A673 (cell line): ENCODE results near the gene FMO5.

Source experiments
- EZH2 ChIP-seq: fragments of 200-600 bp; sonication (generic); IDR thresholded peaks from 2 replicates; pipeline ENCODE4 v1.6.1; 2017; ENCODE audit warnings: borderline replicate concordance, low read depth, mild to moderate bottlenecking, mixed read lengths, antibody characterized with exemption, low read length; ENCODE audit not compliant: poor library complexity, severe bottlenecking
- TF ChIP-seq, protein P1 (sequence below): fragments of 300-800, 200-600 bp; sonication (generic); conservative IDR thresholded peaks from 2 replicates; pipeline ENCODE4 v1.5.1; 2017; ENCODE audit warnings: low read depth, mild to moderate bottlenecking, antibody characterized with exemption, low read length, moderate library complexity, mixed read lengths

DNA sequence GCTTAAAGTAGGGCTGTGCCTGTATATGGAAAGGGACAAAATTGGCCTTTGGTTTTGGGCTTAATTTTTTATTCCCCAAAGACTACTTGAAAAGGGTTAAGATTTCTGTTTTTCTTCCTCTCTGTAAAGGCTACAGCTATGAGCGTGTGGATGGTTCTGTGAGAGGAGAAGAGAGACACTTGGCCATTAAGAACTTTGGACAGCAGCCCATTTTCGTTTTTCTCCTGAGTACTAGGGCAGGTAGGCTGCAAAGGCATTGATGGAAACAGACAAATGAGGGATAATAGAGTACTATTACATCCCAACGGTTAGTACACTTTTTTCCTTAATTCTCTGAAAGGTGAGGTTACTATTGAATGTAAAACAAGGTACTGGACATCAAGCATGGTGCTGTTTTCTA lies 46.9 kb upstream of the FMO5 start:
- TF ChIP-seq, protein P1, sequence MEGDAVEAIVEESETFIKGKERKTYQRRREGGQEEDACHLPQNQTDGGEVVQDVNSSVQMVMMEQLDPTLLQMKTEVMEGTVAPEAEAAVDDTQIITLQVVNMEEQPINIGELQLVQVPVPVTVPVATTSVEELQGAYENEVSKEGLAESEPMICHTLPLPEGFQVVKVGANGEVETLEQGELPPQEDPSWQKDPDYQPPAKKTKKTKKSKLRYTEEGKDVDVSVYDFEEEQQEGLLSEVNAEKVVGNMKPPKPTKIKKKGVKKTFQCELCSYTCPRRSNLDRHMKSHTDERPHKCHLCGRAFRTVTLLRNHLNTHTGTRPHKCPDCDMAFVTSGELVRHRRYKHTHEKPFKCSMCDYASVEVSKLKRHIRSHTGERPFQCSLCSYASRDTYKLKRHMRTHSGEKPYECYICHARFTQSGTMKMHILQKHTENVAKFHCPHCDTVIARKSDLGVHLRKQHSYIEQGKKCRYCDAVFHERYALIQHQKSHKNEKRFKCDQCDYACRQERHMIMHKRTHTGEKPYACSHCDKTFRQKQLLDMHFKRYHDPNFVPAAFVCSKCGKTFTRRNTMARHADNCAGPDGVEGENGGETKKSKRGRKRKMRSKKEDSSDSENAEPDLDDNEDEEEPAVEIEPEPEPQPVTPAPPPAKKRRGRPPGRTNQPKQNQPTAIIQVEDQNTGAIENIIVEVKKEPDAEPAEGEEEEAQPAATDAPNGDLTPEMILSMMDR: no peak
- no peak for TF ChIP-seq EZH2
